Neural progenitor cell (in vitro differentiated cells): ENCODE data around the gene SYT5.

Experiments
- EZH2 ChIP-seq: fragments of 200-600 bp; sonication (generic); IDR thresholded peaks from 2 replicates; pipeline ENCODE4 v1.6.1; 2017; ENCODE audit warnings: antibody characterized with exemption, mild to moderate bottlenecking, moderate library complexity
- EZH2phosphoT487 ChIP-seq: fragments of 200-600 bp; sonication (generic); IDR thresholded peaks from 2 replicates; pipeline ENCODE4 v1.6.1; 2017; ENCODE audit warnings: antibody characterized with exemption
- TF ChIP-seq, protein P1 (sequence below): fragments of 200-600 bp; sonication (generic); IDR thresholded peaks from 2 replicates; pipeline ENCODE4 v1.5.1; 2017; ENCODE audit warnings: antibody characterized with exemption, mild to moderate bottlenecking

DNA sequence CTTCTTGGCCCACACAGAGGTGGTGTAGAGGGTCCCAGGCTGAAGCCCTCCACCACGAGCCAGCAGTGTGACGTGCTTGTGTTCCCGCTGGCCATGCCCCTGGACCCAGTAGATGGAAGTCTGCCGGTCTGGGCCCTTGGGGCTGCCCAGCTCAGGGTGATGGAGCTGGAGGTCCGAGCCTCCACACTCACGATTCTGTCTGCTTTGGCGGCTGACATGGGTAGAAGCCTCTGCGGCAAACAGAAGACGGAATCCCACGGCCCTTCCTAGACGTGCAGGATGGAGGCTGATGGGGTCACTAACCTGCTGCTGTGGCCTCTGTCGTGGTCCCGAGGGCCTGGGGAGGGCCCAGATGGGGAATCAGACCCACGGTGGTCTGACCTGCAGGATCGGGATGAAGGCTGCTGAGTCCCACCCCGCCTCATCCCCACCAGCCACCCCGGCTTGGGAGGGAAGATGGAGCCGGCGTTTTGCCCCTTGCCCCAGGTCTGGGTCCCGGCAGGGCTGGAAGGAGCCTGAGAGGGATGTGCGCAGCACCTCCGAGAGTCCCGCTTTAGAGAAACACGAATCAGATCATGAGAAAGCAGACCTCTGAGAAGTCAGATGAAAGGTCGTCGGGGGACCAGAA, 44.1 kb upstream of the SYT5 start:
- TF ChIP-seq, protein P1, sequence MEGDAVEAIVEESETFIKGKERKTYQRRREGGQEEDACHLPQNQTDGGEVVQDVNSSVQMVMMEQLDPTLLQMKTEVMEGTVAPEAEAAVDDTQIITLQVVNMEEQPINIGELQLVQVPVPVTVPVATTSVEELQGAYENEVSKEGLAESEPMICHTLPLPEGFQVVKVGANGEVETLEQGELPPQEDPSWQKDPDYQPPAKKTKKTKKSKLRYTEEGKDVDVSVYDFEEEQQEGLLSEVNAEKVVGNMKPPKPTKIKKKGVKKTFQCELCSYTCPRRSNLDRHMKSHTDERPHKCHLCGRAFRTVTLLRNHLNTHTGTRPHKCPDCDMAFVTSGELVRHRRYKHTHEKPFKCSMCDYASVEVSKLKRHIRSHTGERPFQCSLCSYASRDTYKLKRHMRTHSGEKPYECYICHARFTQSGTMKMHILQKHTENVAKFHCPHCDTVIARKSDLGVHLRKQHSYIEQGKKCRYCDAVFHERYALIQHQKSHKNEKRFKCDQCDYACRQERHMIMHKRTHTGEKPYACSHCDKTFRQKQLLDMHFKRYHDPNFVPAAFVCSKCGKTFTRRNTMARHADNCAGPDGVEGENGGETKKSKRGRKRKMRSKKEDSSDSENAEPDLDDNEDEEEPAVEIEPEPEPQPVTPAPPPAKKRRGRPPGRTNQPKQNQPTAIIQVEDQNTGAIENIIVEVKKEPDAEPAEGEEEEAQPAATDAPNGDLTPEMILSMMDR: no peak
- TF ChIP-seq EZH2 (no peak), EZH2phosphoT487 (no peak)
